HL-60 (cell line): Measurements from ENCODE around the gene CLCN3.

Source experiments
- GABPA ChIP-seq: IDR thresholded peaks from 2 replicates; pipeline ENCODE4 v1.6.1; 2012; ENCODE audit warnings: low read depth
- POLR2AphosphoS5 ChIP-seq: IDR thresholded peaks from 2 replicates; pipeline ENCODE4 v1.6.1; 2012; ENCODE audit warnings: low read depth
- SPI1 ChIP-seq: IDR thresholded peaks from 2 replicates; pipeline ENCODE4 v1.6.1; 2012; ENCODE audit warnings: low read depth, mild to moderate bottlenecking, borderline replicate concordance
- TF ChIP-seq, protein P1 (sequence below): IDR thresholded peaks from 2 replicates; pipeline ENCODE4 v1.6.1; 2012; ENCODE audit warnings: low read depth; ENCODE audit not compliant: insufficient replicate concordance
- TF ChIP-seq, protein P2 (sequence below): IDR thresholded peaks from one replicate; pipeline ENCODE4 v1.5.1; 2011; ENCODE audit warnings: low read length, control low read depth, inconsistent platforms; ENCODE audit not compliant: insufficient read depth

DNA sequence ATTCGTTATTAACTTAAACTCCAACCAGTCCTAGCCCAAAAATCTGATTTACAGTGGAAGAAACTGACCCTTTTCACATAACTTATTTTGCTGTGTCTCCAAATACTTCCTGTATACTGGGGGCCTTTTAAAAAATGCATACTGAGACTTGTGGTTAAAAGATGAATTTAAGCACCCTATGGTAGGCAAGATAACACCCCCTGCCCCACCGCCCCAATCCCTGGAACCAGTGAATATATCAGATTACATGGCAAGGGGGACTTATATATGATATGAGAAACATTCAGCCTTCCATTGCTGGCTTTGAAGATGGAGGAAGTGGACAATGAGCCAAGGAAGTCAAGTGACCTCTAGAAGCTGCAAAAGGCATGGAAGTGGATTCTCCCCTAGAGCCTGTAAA lies 3.1 kb upstream of the CLCN3 start:
- TF ChIP-seq, protein P1, sequence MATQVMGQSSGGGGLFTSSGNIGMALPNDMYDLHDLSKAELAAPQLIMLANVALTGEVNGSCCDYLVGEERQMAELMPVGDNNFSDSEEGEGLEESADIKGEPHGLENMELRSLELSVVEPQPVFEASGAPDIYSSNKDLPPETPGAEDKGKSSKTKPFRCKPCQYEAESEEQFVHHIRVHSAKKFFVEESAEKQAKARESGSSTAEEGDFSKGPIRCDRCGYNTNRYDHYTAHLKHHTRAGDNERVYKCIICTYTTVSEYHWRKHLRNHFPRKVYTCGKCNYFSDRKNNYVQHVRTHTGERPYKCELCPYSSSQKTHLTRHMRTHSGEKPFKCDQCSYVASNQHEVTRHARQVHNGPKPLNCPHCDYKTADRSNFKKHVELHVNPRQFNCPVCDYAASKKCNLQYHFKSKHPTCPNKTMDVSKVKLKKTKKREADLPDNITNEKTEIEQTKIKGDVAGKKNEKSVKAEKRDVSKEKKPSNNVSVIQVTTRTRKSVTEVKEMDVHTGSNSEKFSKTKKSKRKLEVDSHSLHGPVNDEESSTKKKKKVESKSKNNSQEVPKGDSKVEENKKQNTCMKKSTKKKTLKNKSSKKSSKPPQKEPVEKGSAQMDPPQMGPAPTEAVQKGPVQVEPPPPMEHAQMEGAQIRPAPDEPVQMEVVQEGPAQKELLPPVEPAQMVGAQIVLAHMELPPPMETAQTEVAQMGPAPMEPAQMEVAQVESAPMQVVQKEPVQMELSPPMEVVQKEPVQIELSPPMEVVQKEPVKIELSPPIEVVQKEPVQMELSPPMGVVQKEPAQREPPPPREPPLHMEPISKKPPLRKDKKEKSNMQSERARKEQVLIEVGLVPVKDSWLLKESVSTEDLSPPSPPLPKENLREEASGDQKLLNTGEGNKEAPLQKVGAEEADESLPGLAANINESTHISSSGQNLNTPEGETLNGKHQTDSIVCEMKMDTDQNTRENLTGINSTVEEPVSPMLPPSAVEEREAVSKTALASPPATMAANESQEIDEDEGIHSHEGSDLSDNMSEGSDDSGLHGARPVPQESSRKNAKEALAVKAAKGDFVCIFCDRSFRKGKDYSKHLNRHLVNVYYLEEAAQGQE, result no peak
- TF ChIP-seq, protein P2, sequence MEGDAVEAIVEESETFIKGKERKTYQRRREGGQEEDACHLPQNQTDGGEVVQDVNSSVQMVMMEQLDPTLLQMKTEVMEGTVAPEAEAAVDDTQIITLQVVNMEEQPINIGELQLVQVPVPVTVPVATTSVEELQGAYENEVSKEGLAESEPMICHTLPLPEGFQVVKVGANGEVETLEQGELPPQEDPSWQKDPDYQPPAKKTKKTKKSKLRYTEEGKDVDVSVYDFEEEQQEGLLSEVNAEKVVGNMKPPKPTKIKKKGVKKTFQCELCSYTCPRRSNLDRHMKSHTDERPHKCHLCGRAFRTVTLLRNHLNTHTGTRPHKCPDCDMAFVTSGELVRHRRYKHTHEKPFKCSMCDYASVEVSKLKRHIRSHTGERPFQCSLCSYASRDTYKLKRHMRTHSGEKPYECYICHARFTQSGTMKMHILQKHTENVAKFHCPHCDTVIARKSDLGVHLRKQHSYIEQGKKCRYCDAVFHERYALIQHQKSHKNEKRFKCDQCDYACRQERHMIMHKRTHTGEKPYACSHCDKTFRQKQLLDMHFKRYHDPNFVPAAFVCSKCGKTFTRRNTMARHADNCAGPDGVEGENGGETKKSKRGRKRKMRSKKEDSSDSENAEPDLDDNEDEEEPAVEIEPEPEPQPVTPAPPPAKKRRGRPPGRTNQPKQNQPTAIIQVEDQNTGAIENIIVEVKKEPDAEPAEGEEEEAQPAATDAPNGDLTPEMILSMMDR, result no peak
- no peak for TF ChIP-seq SPI1
- TF ChIP-seq GABPA, result no peak
- no peak for TF ChIP-seq POLR2AphosphoS5
